Measurements from ENCODE around the gene BDNF. TPM values are rescaled to one million over a fixed set of nuclear protein-coding genes. Genes with fewer than 3 reads are reported as not detected.

Gene BDNF
- total RNA-seq, 1 donor from 2014 or later = 15.4 TPM

- no peak for DNase-seq (ENCODE audit: low spot score)
Measured at GRCh38 chr11:27626269-27626937, 73.9 kb downstream of the BDNF start.

GRCh38 chr11:27625347-27625912 lies 74.8 kb downstream of the BDNF start:
- DNase-seq (ENCODE audit: low spot score) = no peak

- no peak for DNase-seq (ENCODE audit: low spot score)
Measured at GRCh38 chr11:27623945-27624523, 76.2 kb downstream of the BDNF start.

- DNase-seq (ENCODE audit: low spot score) = no peak
Measured at GRCh38 chr11:27622541-27623300, 77.5 kb downstream of the BDNF start.

GRCh38 chr11:27621405-27622161 lies 78.7 kb downstream of the BDNF start:
- no peak for DNase-seq (ENCODE audit: low spot score)

GRCh38 chr11:27619763-27620335 lies 80.4 kb downstream of the BDNF start:
- no peak for DNase-seq (ENCODE audit: low spot score)

- DNase-seq (ENCODE audit: low spot score) = no peak
Measured at GRCh38 chr11:27619039-27619574, 81.1 kb downstream of the BDNF start.

GRCh38 chr11:27618281-27618915 lies 81.9 kb downstream of the BDNF start:
- no peak for DNase-seq (ENCODE audit: low spot score)

- no peak for DNase-seq (ENCODE audit: low spot score)
Measured at GRCh38 chr11:27616711-27617110, 83.5 kb downstream of the BDNF start.

GRCh38 chr11:27615833-27616232 lies 84.4 kb downstream of the BDNF start:
- DNase-seq (ENCODE audit: low spot score) = no peak

GRCh38 chr11:27614092-27614491 lies 86.2 kb downstream of the BDNF start:
- no peak for DNase-seq (ENCODE audit: low spot score)

- peak; percentile 50 for DNase-seq (ENCODE audit: low spot score)
Measured at GRCh38 chr11:27612932-27613880, 87.0 kb downstream of the BDNF start.

- no peak for DNase-seq (ENCODE audit: low spot score)
Measured at GRCh38 chr11:27611947-27612455, 88.3 kb downstream of the BDNF start.

- DNase-seq (ENCODE audit: low spot score) = no peak
Measured at GRCh38 chr11:27611390-27611789, 88.9 kb downstream of the BDNF start.

GRCh38 chr11:27610946-27611345 lies 89.3 kb downstream of the BDNF start:
- no peak for DNase-seq (ENCODE audit: low spot score)

GRCh38 chr11:27610280-27610679 lies 90.0 kb downstream of the BDNF start:
- DNase-seq (ENCODE audit: low spot score) = no peak

- no peak for DNase-seq (ENCODE audit: low spot score)
Measured at GRCh38 chr11:27608951-27609350, 91.3 kb downstream of the BDNF start.

GRCh38 chr11:27605422-27605821 lies 94.8 kb downstream of the BDNF start:
- DNase-seq (ENCODE audit: low spot score) = no peak
